HepG2 (cell line): Measurements from ENCODE around the gene GRAP. TPM values are rescaled to one million over a fixed set of nuclear protein-coding genes. Genes with fewer than 3 reads are reported as not detected.

Experiments used
- ARID4A ChIP-seq: sonication (generic); formaldehyde crosslinking; IDR thresholded peaks from 2 replicates; pipeline ENCODE4 v1.5.0; 2020; ENCODE audit warnings: mild to moderate bottlenecking, missing genetic modification reagents, borderline replicate concordance
- HINFP ChIP-seq: sonication (generic); formaldehyde crosslinking; IDR thresholded peaks from 2 replicates; pipeline ENCODE4 v1.4.0; 2020; ENCODE audit warnings: low read depth, mild to moderate bottlenecking, missing genetic modification reagents
- RCOR2 ChIP-seq: IDR thresholded peaks from 2 replicates; pipeline ENCODE4 v1.6.1; 2016; ENCODE audit warnings: missing biosample characterization, missing genetic modification reagents
- REPIN1 ChIP-seq: sonication (generic); formaldehyde crosslinking; IDR thresholded peaks from 2 replicates; pipeline ENCODE4 v1.8.0; 2022; ENCODE audit warnings: missing genetic modification reagents, low read depth, mild to moderate bottlenecking, borderline replicate concordance
- SETDB1 ChIP-seq: sonication (generic); formaldehyde crosslinking; IDR thresholded peaks from 2 replicates; pipeline ENCODE4 v1.5.1; 2020; ENCODE audit warnings: missing genetic modification reagents, mild to moderate bottlenecking, borderline replicate concordance
- SMYD3 ChIP-seq: sonication (generic); formaldehyde crosslinking; IDR thresholded peaks from 2 replicates; pipeline ENCODE4 v1.8.1; 2023; ENCODE audit warnings: mild to moderate bottlenecking, missing genetic modification reagents
- SRSF1 ChIP-seq: fragments of 200-400 bp; formaldehyde crosslinking; optimal IDR thresholded peaks from 2 replicates; pipeline ENCODE3; 2017; ENCODE audit warnings: mild to moderate bottlenecking, low read depth, low read length, moderate library complexity
- ZNF276 ChIP-seq: sonication (generic); formaldehyde crosslinking; IDR thresholded peaks from 2 replicates; pipeline ENCODE4 v1.4.0; 2020; ENCODE audit warnings: mild to moderate bottlenecking, low read depth, missing genetic modification reagents
- ZNF562 ChIP-seq: sonication (generic); formaldehyde crosslinking; IDR thresholded peaks from 2 replicates; pipeline ENCODE4 v1.8.0; 2022; ENCODE audit warnings: missing genetic modification reagents, borderline replicate concordance
- ZNF687 ChIP-seq: sonication (generic); formaldehyde crosslinking; IDR thresholded peaks from 2 replicates; pipeline ENCODE4 v1.5.1; 2020; ENCODE audit warnings: mild to moderate bottlenecking, missing genetic modification reagents, moderate library complexity
- ZNF7 ChIP-seq: IDR thresholded peaks from 2 replicates; pipeline ENCODE4 v1.6.1; 2016; ENCODE audit warnings: missing biosample characterization, missing genetic modification reagents
- ZNF788 ChIP-seq: sonication (generic); formaldehyde crosslinking; IDR thresholded peaks from 2 replicates; pipeline ENCODE4 v1.5.0; 2020; ENCODE audit warnings: mild to moderate bottlenecking, missing genetic modification reagents, borderline replicate concordance
- ZSCAN30 ChIP-seq: sonication (generic); formaldehyde crosslinking; IDR thresholded peaks from 2 replicates; pipeline ENCODE4 v1.5.0; 2020; ENCODE audit warnings: mild to moderate bottlenecking, missing genetic modification reagents
- ZZZ3 ChIP-seq: sonication (generic); formaldehyde crosslinking; IDR thresholded peaks from 2 replicates; pipeline ENCODE4 v1.4.0; 2020; ENCODE audit warnings: missing genetic modification reagents, mild to moderate bottlenecking, borderline replicate concordance
- polyA plus RNA-seq, 8 experiments: library from polyadenylated mRNA; depleted of rRNA in 3 of 8; stranded (reverse) in 7 of 8; unstranded in 1 of 8; fragments of >200 nt; fragmentation: Illumina TruSeq in 4 of 8; extraction: Trizol in 4 of 8; gene quantifications; 2 replicates each; pipeline versions ENCODE4 v1.2.1 to v1.2.3, GENCODE V29; 2011 to 2016; ENCODE audit warnings: low read depth in 4 of 8, missing spikeins in 1 of 8, mixed read lengths in 1 of 8; ENCODE audit not compliant: insufficient read depth in 1 of 8
- total RNA-seq, 5 experiments: library from RNA; depleted of rRNA; stranded (reverse); fragments of >200 nt; fragmentation: Illumina TruSeq; extraction: Trizol; gene quantifications; 2 replicates each; pipeline ENCODE4 v1.2.3, GENCODE V29; 2016; ENCODE audit warnings: low read depth in 1 of 5

The GRAP gene
- total and polyA plus RNA-seq, 2 of the 13 experiments (the other 11 are each of a cell fraction or from before 2014, with no cell fraction given): 0.77 to 1.7 TPM

- no peak for TF ChIP-seq ZNF7 (CRISPR knock-in tag)
- TF ChIP-seq HINFP: no peak
- no peak for TF ChIP-seq ZNF562 (CRISPR knock-in tag)
- TF ChIP-seq ZZZ3 (CRISPR knock-in tag): peak; percentile 91; the same call in 1 of the 2 replicates
- peak; percentile 51 for TF ChIP-seq SRSF1
- TF ChIP-seq RCOR2 (CRISPR knock-in tag): peak; percentile 97
- 0 out of 2 replicates have a peak, but pooled peaks have one; percentile 80 for TF ChIP-seq ZNF276 (CRISPR knock-in tag)
- no peak for TF ChIP-seq ZSCAN30
- peak; percentile 99 for TF ChIP-seq ARID4A (CRISPR knock-in tag)
- TF ChIP-seq REPIN1: peak; percentile 98
- no peak for TF ChIP-seq SETDB1 (CRISPR knock-in tag)
- TF ChIP-seq ZNF687 (CRISPR knock-in tag): peak; percentile 100
- peak; percentile 90 for TF ChIP-seq SMYD3 (CRISPR knock-in tag)
- peak; percentile 99 for TF ChIP-seq ZNF788
Measured at GRCh38 chr17:18988546-18989173, 58.1 kb downstream of the GRAP start (continued).
